Measurements from ENCODE around the gene HNRNPR.

Gene HNRNPR

GRCh38 chr1:23288201-23288600, 55.9 kb downstream of the HNRNPR start:
- Histone ChIP-seq H3K27me3 (ENCODE audit: insufficient read depth, low read length, poor library complexity, severe bottlenecking) (no peaks in the 10 kb centered on the region), H2AFZ (ENCODE audit: low read length) (no peak overlapping the region), H3K4me2 (ENCODE audit: low read depth, low read length, poor library complexity, severe bottlenecking) (no peak overlapping the region), H3K79me2 (ENCODE audit: insufficient read depth, low read length) (no peaks in the 10 kb centered on the region), H3K9me3 (ENCODE audit: insufficient read depth, low read depth, low read length) (no peaks in the 10 kb centered on the region), H3K4me3 (ENCODE audit: low read length, poor library complexity, severe bottlenecking) (no peak overlapping the region), H3K4me1 (ENCODE audit: insufficient read depth, low read length, poor library complexity, severe bottlenecking) (no peaks in the 10 kb centered on the region), H4K20me1 (ENCODE audit: insufficient read depth, low read length, poor library complexity, severe bottlenecking) (no peaks in the 10 kb centered on the region), H3F3A (ENCODE audit: low read depth) (no peaks in the 10 kb centered on the region), H3K9me2 (replicated peaks; ENCODE audit: low read depth, low read length) (no peaks in the 10 kb centered on the region), H3K9ac (ENCODE audit: low read depth, low read length, poor library complexity, severe bottlenecking) (no peak overlapping the region), H3K36me3 (ENCODE audit: insufficient read depth, low read length) (no peaks in the 10 kb centered on the region)
- TF ChIP-seq EZH2phosphoT487 (IDR thresholded peaks at IDR 0.05; ENCODE audit: borderline replicate concordance) = no peak
- TF ChIP-seq CTCF (conservative IDR thresholded peaks at IDR 0.05; ENCODE audit: low read length) = no peak

- H3K4me2 ChIP-seq (ENCODE audit: low read depth, low read length, poor library complexity, severe bottlenecking) = no peak overlapping the region
- no peaks in the 10 kb centered on the region for H3F3A ChIP-seq (ENCODE audit: low read depth)
- no peaks in the 10 kb centered on the region for H3K9me2 ChIP-seq (replicated peaks; ENCODE audit: low read depth, low read length)
- H3K9ac ChIP-seq (ENCODE audit: low read depth, low read length, poor library complexity, severe bottlenecking) = no peak overlapping the region
- no peak overlapping the region for H2AFZ ChIP-seq (ENCODE audit: low read length)
- no peaks in the 10 kb centered on the region for H3K27me3 ChIP-seq (ENCODE audit: insufficient read depth, low read length, poor library complexity, severe bottlenecking)
- H4K20me1 ChIP-seq (ENCODE audit: insufficient read depth, low read length, poor library complexity, severe bottlenecking) = no peaks in the 10 kb centered on the region
- no peaks in the 10 kb centered on the region for H3K4me1 ChIP-seq (ENCODE audit: insufficient read depth, low read length, poor library complexity, severe bottlenecking)
- H3K9me3 ChIP-seq (ENCODE audit: insufficient read depth, low read depth, low read length) = no peaks in the 10 kb centered on the region
- peaks cover 8% of the 10 kb centered on the region; the same call in 1 of the 2 replicates for H3K36me3 ChIP-seq (ENCODE audit: insufficient read depth, low read length)
- no peak for TF ChIP-seq CTCF (conservative IDR thresholded peaks at IDR 0.05; ENCODE audit: low read length)
- TF ChIP-seq EZH2phosphoT487 (IDR thresholded peaks at IDR 0.05; ENCODE audit: borderline replicate concordance) = no peak
- H3K4me3 ChIP-seq (ENCODE audit: low read length, poor library complexity, severe bottlenecking) = no peak overlapping the region
- H3K79me2 ChIP-seq (ENCODE audit: insufficient read depth, low read length) = no peaks in the 10 kb centered on the region
Measured at GRCh38 chr1:23286401-23286800, 57.7 kb downstream of the HNRNPR start.

GRCh38 chr1:23283667-23284602, 60.1 kb downstream of the HNRNPR start:
- no peak overlapping the region for H3K4me2 ChIP-seq (ENCODE audit: low read depth, low read length, poor library complexity, severe bottlenecking)
- no peak for TF ChIP-seq EZH2phosphoT487 (IDR thresholded peaks at IDR 0.05; ENCODE audit: borderline replicate concordance)
- no peak for TF ChIP-seq CTCF (conservative IDR thresholded peaks at IDR 0.05; ENCODE audit: low read length)
- H3K27me3 ChIP-seq (ENCODE audit: insufficient read depth, low read length, poor library complexity, severe bottlenecking) = no peaks in the 10 kb centered on the region
- no peak overlapping the region for H3K9ac ChIP-seq (ENCODE audit: low read depth, low read length, poor library complexity, severe bottlenecking)
- no peak overlapping the region for H2AFZ ChIP-seq (ENCODE audit: low read length)
- no peaks in the 10 kb centered on the region for H4K20me1 ChIP-seq (ENCODE audit: insufficient read depth, low read length, poor library complexity, severe bottlenecking)
- H3K36me3 ChIP-seq (ENCODE audit: insufficient read depth, low read length) = peaks cover 8% of the 10 kb centered on the region; the same call in 1 of the 2 replicates
- no peaks in the 10 kb centered on the region for H3F3A ChIP-seq (ENCODE audit: low read depth)
- no peak overlapping the region for H3K4me3 ChIP-seq (ENCODE audit: low read length, poor library complexity, severe bottlenecking)
- no peaks in the 10 kb centered on the region for H3K4me1 ChIP-seq (ENCODE audit: insufficient read depth, low read length, poor library complexity, severe bottlenecking)
- no peaks in the 10 kb centered on the region for H3K9me2 ChIP-seq (replicated peaks; ENCODE audit: low read depth, low read length)
- no peaks in the 10 kb centered on the region for H3K79me2 ChIP-seq (ENCODE audit: insufficient read depth, low read length)
- H3K9me3 ChIP-seq (ENCODE audit: insufficient read depth, low read depth, low read length) = no peaks in the 10 kb centered on the region

All from Loucy (cell line).